Peyer's patch (tissue), 4 donors: Measurements from ENCODE around the gene PHPT1.
"Not testable (repeated sequence)": the region's sequence is repeated elsewhere in the genome, so short reads cannot be mapped to it uniquely, and the experiment has no call there.

Experiments
- CTCF ChIP-seq, 6 experiments: fragments of 450-650 bp in 4 of 6; fragments of 200-600 bp in 2 of 6; sonication (generic) in 1 of 6; IDR thresholded peaks; one replicate each; pipeline ENCODE4 v1.5.1; 2017 to 2019; ENCODE audit warnings: antibody characterized with exemption in 6 of 6, mild to moderate bottlenecking in 3 of 6, moderate library complexity in 1 of 6
- POLR2A ChIP-seq, 2 donors: fragments of 450-650 bp; IDR thresholded peaks; one replicate each; pipeline ENCODE4 v1.5.1; 2017; ENCODE audit warnings: antibody characterized with exemption in 2 of 2, mild to moderate bottlenecking in 2 of 2, moderate library complexity in 2 of 2

- not testable (repeated sequence) for TF ChIP-seq POLR2A (IDR thresholded peaks at IDR 0.05)
- TF ChIP-seq CTCF (IDR thresholded peaks at IDR 0.05): peak; percentile 66 to 88 (median 76)
Measured at GRCh38 chr9:136843801-136844740, 5.1 kb upstream of the PHPT1 start.
